Fibroblast of lung (primary cell): Measurements from ENCODE around the gene POLD3. TPM values are rescaled to one million over a fixed set of nuclear protein-coding genes. Genes with fewer than 3 reads are reported as not detected.

ENCODE experiments used
- DNase-seq, 2 donors: peaks; one replicate each; pipeline versions ENCODE4 v3.0.0 to v3.0.0-alpha.2; 2010; ENCODE audit warnings: low read depth in 2 of 2
- H2AFZ ChIP-seq: 2 replicates; pipeline ENCODE4 v1.5.1; 2012; ENCODE audit warnings: low read length, control low read depth, inconsistent platforms
- H3K27ac ChIP-seq: 2 replicates; pipeline ENCODE4 v1.5.1; 2011; ENCODE audit warnings: low read length, control low read depth; ENCODE audit not compliant: insufficient read depth
- H3K27me3 ChIP-seq: 2 replicates; pipeline ENCODE4 v1.5.1; 2011; ENCODE audit warnings: mild to moderate bottlenecking, low read length; ENCODE audit not compliant: control insufficient read depth, insufficient read depth
- H3K36me3 ChIP-seq: 2 replicates; pipeline ENCODE4 v1.5.1; 2011; ENCODE audit warnings: low read length; ENCODE audit not compliant: control insufficient read depth, insufficient read depth
- H3K4me1 ChIP-seq: 2 replicates; pipeline ENCODE4 v1.5.1; 2011; ENCODE audit warnings: low read length; ENCODE audit not compliant: control insufficient read depth, insufficient read depth; ENCODE audit errors: extremely low read depth
- H3K4me2 ChIP-seq: 2 replicates; pipeline ENCODE4 v1.5.1; 2011; ENCODE audit warnings: low read length, control low read depth; ENCODE audit not compliant: insufficient read depth; ENCODE audit errors: extremely low read depth
- H3K4me3 ChIP-seq, 4 experiments: fragments of 200-600 bp in 1 of 4; sonication (generic) in 1 of 4; replicated peaks in 1 of 4; 2 replicates each; pipeline ENCODE4 v1.5.1; 2011 to 2016; ENCODE audit warnings: low read length in 4 of 4, low read depth in 3 of 4, mild to moderate bottlenecking in 3 of 4, control low read depth in 2 of 4, inconsistent platforms in 1 of 4, mixed read lengths in 1 of 4; ENCODE audit not compliant: insufficient read depth in 1 of 4; ENCODE audit errors: control extremely low read depth in 1 of 4
- H3K79me2 ChIP-seq: 2 replicates; pipeline ENCODE4 v1.5.1; 2012; ENCODE audit warnings: mild to moderate bottlenecking, low read length, inconsistent platforms; ENCODE audit not compliant: control insufficient read depth, insufficient read depth
- H3K9ac ChIP-seq: 2 replicates; pipeline ENCODE4 v1.5.1; 2011; ENCODE audit warnings: mild to moderate bottlenecking, low read length, control low read depth; ENCODE audit not compliant: insufficient read depth
- H3K9me3 ChIP-seq: 2 replicates; pipeline ENCODE4 v1.5.1; 2012; ENCODE audit warnings: low read depth, low read length; ENCODE audit not compliant: control insufficient read depth, insufficient read depth
- H4K20me1 ChIP-seq: 2 replicates; pipeline ENCODE4 v1.5.1; 2011; ENCODE audit warnings: low read length; ENCODE audit not compliant: control insufficient read depth, insufficient read depth; ENCODE audit errors: extremely low read depth
- CTCF ChIP-seq, 2 donors: IDR thresholded peaks in 1 of 2; conservative IDR thresholded peaks in 1 of 2; 1 replicate in 1 of 2; 2 replicates in 1 of 2; pipeline ENCODE4 v1.5.1; 2011 to 2012; ENCODE audit warnings: low read length in 2 of 2, control low read depth in 1 of 2, inconsistent platforms in 1 of 2, low read depth in 1 of 2, mild to moderate bottlenecking in 1 of 2
- EZH2 ChIP-seq: IDR thresholded peaks from 2 replicates; pipeline ENCODE4 v1.5.1; 2012; ENCODE audit warnings: low read length, control low read depth, mild to moderate bottlenecking; ENCODE audit errors: missing control alignments
- polyA plus RNA-seq, 2 donors: library from polyadenylated mRNA; depleted of rRNA in 1 of 2; stranded (reverse) in 1 of 2; unstranded in 1 of 2; fragments of >200 nt; gene quantifications; 2 replicates each; pipeline ENCODE4 v1.2.1, GENCODE V29; 2011 to 2012; ENCODE audit warnings: missing spikeins in 1 of 2
- total RNA-seq: library from RNA; depleted of rRNA; stranded (reverse); fragments of >200 nt; gene quantifications from 2 replicates; pipeline ENCODE4 v1.2.1, GENCODE V29; 2014

POLD3 gene
- total and polyA plus RNA-seq, 2 donors (not counting 1 experiment from before 2014, with no cell fraction given) = 9.1 to 13.7 TPM

GRCh38 chr11:74615311-74615710 lies 22.9 kb downstream of the POLD3 start:
- no peaks in the 10 kb centered on the region for H4K20me1 ChIP-seq
- TF ChIP-seq EZH2 (no peak), CTCF (conservative IDR thresholded peaks at IDR 0.05 in 1 of 2, IDR thresholded peaks at IDR 0.05 in 1 of 2; ENCODE audit: low read depth in 1 of 2, low read length in 2 of 2) (no peak)
- H3K4me2 ChIP-seq = no peak overlapping the region
- no peaks in the 10 kb centered on the region for H3K79me2 ChIP-seq
- no peak overlapping the region for H2AFZ ChIP-seq
- no peak overlapping the region for H3K9ac ChIP-seq
- H3K27ac ChIP-seq = no peak overlapping the region
- no peaks in the 10 kb centered on the region for H3K9me3 ChIP-seq
- peaks cover 2% of the 10 kb centered on the region for H3K36me3 ChIP-seq
- no peaks in the 10 kb centered on the region for H3K27me3 ChIP-seq
- no peak for DNase-seq
- H3K4me1 ChIP-seq = no peaks in the 10 kb centered on the region
- H3K4me3 ChIP-seq = no peak overlapping the region

DNA sequence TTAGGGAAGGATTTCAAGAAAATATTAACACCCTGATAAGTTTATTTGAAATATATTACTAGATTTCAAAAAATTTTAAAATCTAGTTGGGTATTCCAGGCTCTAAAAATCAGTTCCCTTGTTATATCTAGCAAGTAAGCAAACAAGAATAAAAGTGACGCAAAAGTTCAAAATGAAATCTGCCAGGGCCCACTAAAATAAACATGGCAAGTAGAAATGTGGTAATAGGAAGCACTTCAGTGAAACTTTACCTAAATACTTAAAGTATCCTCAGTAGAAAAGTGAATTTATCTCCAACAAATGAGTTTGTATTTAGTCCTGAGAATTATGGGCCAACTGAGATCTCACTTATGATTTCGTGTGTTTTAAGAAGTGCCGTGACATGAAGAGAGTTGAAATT lies 23.6 kb downstream of the POLD3 start:
- H2AFZ ChIP-seq = no peak overlapping the region
- H3K27me3 ChIP-seq = no peaks in the 10 kb centered on the region
- H3K4me1 ChIP-seq = no peaks in the 10 kb centered on the region
- DNase-seq = no peak
- no peaks in the 10 kb centered on the region for H3K9me3 ChIP-seq
- H3K36me3 ChIP-seq = peaks cover 2% of the 10 kb centered on the region
- H3K79me2 ChIP-seq = no peaks in the 10 kb centered on the region
- no peak overlapping the region for H3K9ac ChIP-seq
- no peak overlapping the region for H3K4me3 ChIP-seq
- H4K20me1 ChIP-seq = no peaks in the 10 kb centered on the region
- H3K27ac ChIP-seq = no peak overlapping the region
- TF ChIP-seq EZH2 (no peak), CTCF (conservative IDR thresholded peaks at IDR 0.05 in 1 of 2, IDR thresholded peaks at IDR 0.05 in 1 of 2; ENCODE audit: low read depth in 1 of 2, low read length in 2 of 2) (no peak)
- no peak overlapping the region for H3K4me2 ChIP-seq

DNA sequence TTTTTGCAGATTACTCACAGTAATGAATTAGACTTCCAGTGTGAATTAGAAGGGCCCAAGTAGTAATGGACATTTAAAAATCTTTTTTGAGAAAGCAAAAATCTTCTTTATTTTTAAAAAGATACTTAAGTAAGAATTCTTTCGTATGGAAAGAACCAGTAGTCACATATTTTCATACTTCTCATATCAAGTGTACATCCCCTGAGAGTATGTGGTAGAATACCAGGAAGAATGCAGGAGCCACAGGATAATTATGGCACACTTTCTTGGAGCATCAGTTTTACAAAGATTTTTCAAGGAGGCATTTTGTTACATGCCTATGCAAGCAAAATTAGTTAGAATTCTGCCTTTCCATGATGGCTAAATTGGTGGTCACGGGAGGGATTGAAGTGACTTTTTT lies 28.1 kb downstream of the POLD3 start:
- no peak overlapping the region for H3K9ac ChIP-seq
- H4K20me1 ChIP-seq = no peaks in the 10 kb centered on the region
- DNase-seq = no peak
- no peaks in the 10 kb centered on the region for H3K4me1 ChIP-seq
- H3K9me3 ChIP-seq = no peaks in the 10 kb centered on the region
- no peak overlapping the region for H2AFZ ChIP-seq
- H3K4me3 ChIP-seq = no peak overlapping the region
- H3K4me2 ChIP-seq = no peak overlapping the region
- H3K79me2 ChIP-seq = no peaks in the 10 kb centered on the region
- H3K27ac ChIP-seq = no peak overlapping the region
- peaks cover 2% of the 10 kb centered on the region for H3K36me3 ChIP-seq
- TF ChIP-seq CTCF (conservative IDR thresholded peaks at IDR 0.05 in 1 of 2, IDR thresholded peaks at IDR 0.05 in 1 of 2; ENCODE audit: low read depth in 1 of 2, low read length in 2 of 2) (no peak), EZH2 (no peak)
- no peaks in the 10 kb centered on the region for H3K27me3 ChIP-seq
